Brain microvascular endothelial cell (primary cell): Measurements from ENCODE around the gene OOSP4B.
"Not testable (repeated sequence)": the region's sequence is repeated elsewhere in the genome, so short reads cannot be mapped to it uniquely, and the experiment has no call there.

ENCODE experiments used
- DNase-seq: peaks from one replicate; pipeline ENCODE4 v3.0.0-alpha.2; 2020
- H3K27ac ChIP-seq: fragments of 250-450 bp; sonication (Bioruptor Pico); 2 replicates; pipeline ENCODE4 v1.5.1; 2020; ENCODE audit warnings: mild to moderate bottlenecking, moderate library complexity
- H3K27me3 ChIP-seq: fragments of 250-450 bp; sonication (Bioruptor Pico); replicated peaks from 2 replicates; pipeline ENCODE4 v1.5.1; 2020; ENCODE audit warnings: mild to moderate bottlenecking
- H3K36me3 ChIP-seq: fragments of 250-450 bp; sonication (Bioruptor Pico); replicated peaks from 2 replicates; pipeline ENCODE4 v1.5.1; 2020; ENCODE audit warnings: mild to moderate bottlenecking
- H3K4me3 ChIP-seq: 2 replicates; pipeline ENCODE4 v1.5.1; 2011; ENCODE audit warnings: low read depth, mild to moderate bottlenecking, control low read depth, low read length, moderate library complexity
- CTCF ChIP-seq: IDR thresholded peaks from 2 replicates; pipeline ENCODE4 v1.5.1; 2011; ENCODE audit warnings: low read depth, mild to moderate bottlenecking, moderate library complexity, low read length, control low read depth, inconsistent platforms; ENCODE audit errors: missing control alignments
- in situ Hi-C: cut with HindIII; loops from 2 replicates; pipeline ENCODE4 v1.10.0; 2017; ENCODE audit warnings: low sequenced_read_pairs, low pct_ligation_motif_present

OOSP4B gene

GRCh38 chr11:60003729-60004128, 13.3 kb upstream of the OOSP4B start:
- H3K27me3 ChIP-seq, result no peaks in the 10 kb centered on the region
- no peak for DNase-seq
- no peak for TF ChIP-seq CTCF
- in situ Hi-C loops, result no loop called here
- H3K36me3 ChIP-seq, result no peaks in the 10 kb centered on the region
- no peak overlapping the region for H3K27ac ChIP-seq
- no peak overlapping the region for H3K4me3 ChIP-seq

- TF ChIP-seq CTCF, result no peak
Measured at GRCh38 chr11:60005360-60005759, 11.6 kb upstream of the OOSP4B start.

GRCh38 chr11:60018058-60018457, 1.1 kb downstream of the OOSP4B start:
- H3K27ac ChIP-seq, result no peak overlapping the region
- H3K36me3 ChIP-seq, result no peaks in the 10 kb centered on the region
- no peak overlapping the region for H3K4me3 ChIP-seq
- in situ Hi-C loops, result no loop called here
- TF ChIP-seq CTCF, result no peak
- DNase-seq, result no peak
- no peaks in the 10 kb centered on the region for H3K27me3 ChIP-seq

More at GRCh38 chr11:60005360-60005759, 11.6 kb upstream of the OOSP4B start:
- peak; percentile 0 for DNase-seq
- Histone ChIP-seq H3K36me3 (no peaks in the 10 kb centered on the region), H3K4me3 (no peak overlapping the region), H3K27ac (no peak overlapping the region), H3K27me3 (no peaks in the 10 kb centered on the region)
- in situ Hi-C loops, result no loop called here

- in situ Hi-C loops, result not testable (repeated sequence)
Measured at GRCh38 chr11:60020376-60020775, 3.4 kb downstream of the OOSP4B start.

GRCh38 chr11:60029015-60029632, 12.1 kb downstream of the OOSP4B start:
- H3K4me3 ChIP-seq, result no peak overlapping the region

More at GRCh38 chr11:60020376-60020775, 3.4 kb downstream of the OOSP4B start:
- not testable (repeated sequence) for H3K4me3 ChIP-seq, H3K27ac ChIP-seq, DNase-seq, H3K27me3 ChIP-seq, H3K36me3 ChIP-seq

GRCh38 chr11:60040109-60040508, 23.1 kb downstream of the OOSP4B start, which contains the start of gene OOSP2:
OOSP2 (plus strand) TSS chr11:60040409; CDS start chr11:60040460, 51 bp downstream.
- TF ChIP-seq CTCF, result no peak
- no peak within 1 kb of the TSS for H3K4me3 ChIP-seq
- in situ Hi-C loops, result no loop called here

More at GRCh38 chr11:60029015-60029632, 12.1 kb downstream of the OOSP4B start:
- Histone ChIP-seq H3K27me3 (no peaks in the 10 kb centered on the region), H3K27ac (no peak overlapping the region), H3K36me3 (no peaks in the 10 kb centered on the region)
- DNase-seq, result no peak
- TF ChIP-seq CTCF, result no peak
- in situ Hi-C loops, result no loop called here

GRCh38 chr11:60050422-60050821, 33.4 kb downstream of the OOSP4B start:
- H3K27me3 ChIP-seq, in situ Hi-C loops, H3K27ac ChIP-seq, H3K4me3 ChIP-seq, H3K36me3 ChIP-seq, DNase-seq: not testable (repeated sequence)

More at GRCh38 chr11:60040109-60040508, 23.1 kb downstream of the OOSP4B start, which contains the start of gene OOSP2:
- Histone ChIP-seq H3K36me3 (no peaks in the 10 kb centered on the region), H3K27ac (no peak within 1 kb of the TSS), H3K27me3 (no peaks in the 10 kb centered on the region)
- DNase-seq, result no peak

GRCh38 chr11:60050839-60051238, 33.9 kb downstream of the OOSP4B start:
- H3K27ac ChIP-seq, H3K4me3 ChIP-seq, H3K36me3 ChIP-seq, in situ Hi-C loops, H3K27me3 ChIP-seq, DNase-seq: not testable (repeated sequence)
